NCI-H1436 treated with DMSO at 0.1 percent for 48 hours (cell line): ENCODE data around the gene CDK4.
"Not testable (repeated sequence)": the region's sequence is repeated elsewhere in the genome, so short reads cannot be mapped to it uniquely, and the experiment has no call there.

Source experiments
- DNase-seq: peaks from one replicate; lab custom pipeline; 2025; lab: John Stamatoyannopoulos, UW

Gene CDK4

DNA sequence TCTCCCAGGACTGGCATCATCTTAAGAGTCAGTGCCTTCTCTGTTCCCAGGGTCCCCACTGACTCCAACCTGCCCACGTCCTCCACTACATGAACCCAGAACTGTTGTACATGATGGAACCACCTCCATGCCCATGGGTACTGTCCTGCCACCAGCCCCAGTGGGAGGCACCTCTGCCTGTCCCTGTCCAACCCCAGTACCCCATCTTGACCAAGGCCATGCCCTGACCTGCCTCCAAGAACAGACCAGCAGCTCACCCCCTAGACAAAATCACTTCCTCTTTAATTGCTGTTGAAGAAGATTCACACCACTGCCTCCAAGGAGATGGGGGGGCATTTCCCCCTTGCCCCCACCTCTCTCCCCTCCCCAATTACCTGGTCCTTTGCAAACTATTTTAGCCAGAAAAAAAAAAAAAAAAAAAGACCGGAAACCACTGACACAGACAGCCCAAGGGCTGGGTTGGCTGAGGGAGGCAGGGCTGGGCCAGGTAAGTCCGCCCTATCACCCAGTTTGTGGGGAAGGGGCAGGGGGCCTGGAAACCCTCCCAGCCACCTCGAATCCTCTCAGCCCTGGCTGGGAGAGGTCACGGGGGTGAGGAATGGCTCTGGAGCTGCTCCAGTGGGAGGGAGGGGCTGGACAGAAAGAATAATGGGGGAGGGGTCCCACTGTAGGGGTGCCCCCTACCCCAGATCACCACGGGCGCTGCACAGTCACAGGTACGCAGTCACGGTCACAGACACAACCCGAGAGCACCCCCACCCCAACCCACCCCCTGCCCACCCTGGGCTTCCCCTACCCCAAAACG, 27.0 kb downstream of the CDK4 start:
- DNase-seq: no peak

DNA sequence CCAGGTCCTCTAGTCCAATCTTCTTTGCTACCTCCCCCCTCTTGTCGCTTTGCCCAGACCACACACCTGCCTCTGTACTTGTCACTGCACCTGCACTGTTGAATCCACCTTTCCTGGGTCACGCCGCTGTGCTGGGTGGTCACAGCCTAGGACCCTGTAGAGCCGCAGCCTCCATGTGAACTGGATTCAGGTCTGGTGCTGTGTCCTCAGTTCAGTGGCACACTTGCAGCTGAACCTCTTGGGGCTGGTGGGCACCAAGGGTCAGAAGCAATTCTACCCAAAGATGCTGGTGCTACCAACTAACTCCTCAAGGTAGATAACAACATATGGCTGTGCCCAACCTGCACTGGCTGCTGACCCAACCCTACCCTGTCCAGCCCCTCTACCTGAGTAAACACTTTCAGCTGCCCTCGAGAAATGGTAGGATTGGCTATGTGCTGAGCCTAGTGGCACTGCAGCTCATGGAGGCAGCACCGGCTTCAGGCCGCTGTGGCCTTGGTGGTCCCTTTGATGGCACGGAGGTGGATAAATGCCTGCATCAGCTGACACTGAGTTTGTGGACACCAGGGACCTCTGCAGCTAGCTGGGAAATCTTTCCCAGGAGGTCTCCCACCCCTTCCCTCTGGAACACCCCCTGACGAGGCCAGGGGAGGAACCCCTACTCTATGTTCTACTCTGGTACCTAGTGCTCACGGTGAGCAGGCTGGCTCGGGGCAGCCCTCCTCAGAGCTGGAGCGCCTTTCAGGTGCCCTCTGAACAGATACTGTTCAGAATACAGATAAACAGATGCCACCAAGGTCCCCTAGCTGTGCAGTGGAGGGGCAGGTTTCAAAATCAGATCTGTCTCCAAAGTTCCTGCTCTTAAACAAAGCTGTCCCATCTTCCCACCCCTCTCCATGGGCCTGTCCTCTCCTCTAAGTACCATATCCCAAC, 27.8 kb downstream of the CDK4 start:
- DNase-seq: no peak

GRCh38 chr12:57723630-57723962, 28.5 kb downstream of the CDK4 start:
- DNase-seq: no peak

GRCh38 chr12:57722716-57723629, 29.1 kb downstream of the CDK4 start:
- DNase-seq: no peak

- DNase-seq: not testable (repeated sequence)
Observed at GRCh38 chr12:57721846-57722608, 30.1 kb downstream of the CDK4 start.

- no peak for DNase-seq
Observed at GRCh38 chr12:57720606-57721595, 31.2 kb downstream of the CDK4 start.

DNA sequence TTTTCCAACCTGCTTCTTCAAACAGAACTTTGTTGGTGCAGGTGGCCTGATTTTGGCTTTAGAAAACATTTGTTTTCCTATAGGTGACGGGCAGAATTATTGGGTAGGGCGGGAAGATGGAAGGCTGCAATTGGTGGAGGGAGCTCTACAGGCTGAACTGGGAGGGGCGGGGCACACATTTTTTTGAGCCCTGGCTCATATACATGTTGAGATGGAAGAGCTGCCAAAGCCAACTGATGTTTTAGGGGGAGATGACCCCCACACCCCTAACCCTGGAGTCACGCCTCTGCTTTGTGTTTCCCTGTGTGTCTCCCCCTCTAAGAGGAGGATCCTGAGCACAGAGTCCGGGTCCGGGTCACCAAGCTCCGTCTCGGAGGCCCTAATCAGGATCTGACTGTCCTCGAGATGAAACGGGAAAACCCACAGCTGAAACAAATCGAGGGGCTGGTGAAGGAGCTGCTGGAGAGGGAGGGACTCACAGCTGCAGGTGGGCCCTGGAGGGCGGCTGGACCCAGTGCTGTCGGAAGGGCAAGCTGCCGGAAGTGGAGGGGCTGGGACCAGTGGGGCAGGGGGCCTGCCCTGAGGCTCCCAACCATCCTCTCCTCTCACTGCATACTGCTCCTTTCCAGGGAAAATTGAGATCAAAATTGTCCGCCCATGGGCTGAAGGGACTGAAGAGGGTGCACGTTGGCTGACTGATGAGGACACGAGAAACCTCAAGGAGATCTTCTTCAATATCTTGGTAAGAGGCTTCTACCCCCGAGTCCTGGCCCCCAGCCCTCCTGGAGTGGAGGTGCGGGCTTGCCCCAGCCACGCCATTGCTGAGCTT, 32.1 kb downstream of the CDK4 start:
- no peak for DNase-seq

GRCh38 chr12:57718641-57719528, 33.2 kb downstream of the CDK4 start:
- DNase-seq: no peak

GRCh38 chr12:57717846-57718640, 34.1 kb downstream of the CDK4 start:
- no peak for DNase-seq

DNA sequence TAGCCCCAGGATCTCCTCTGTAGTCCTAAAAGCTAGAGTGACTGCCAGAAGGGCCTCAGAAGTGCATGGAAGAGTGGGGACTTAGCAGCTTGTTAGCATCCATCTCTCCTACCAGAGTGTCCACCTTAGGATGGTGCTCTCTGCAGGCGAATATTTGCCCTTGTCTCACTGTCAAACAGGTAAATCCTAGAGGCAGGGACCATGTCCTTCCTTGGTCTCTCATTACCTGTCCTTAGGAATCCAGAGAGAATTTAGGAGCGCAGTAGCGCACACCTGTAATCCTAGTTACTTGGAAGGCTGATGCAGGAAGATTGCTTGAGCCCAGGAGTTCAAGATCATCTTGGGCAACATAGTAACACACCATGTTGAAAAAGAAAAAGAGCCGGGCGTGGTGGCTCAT, 35.0 kb downstream of the CDK4 start:
- DNase-seq: no peak

DNA sequence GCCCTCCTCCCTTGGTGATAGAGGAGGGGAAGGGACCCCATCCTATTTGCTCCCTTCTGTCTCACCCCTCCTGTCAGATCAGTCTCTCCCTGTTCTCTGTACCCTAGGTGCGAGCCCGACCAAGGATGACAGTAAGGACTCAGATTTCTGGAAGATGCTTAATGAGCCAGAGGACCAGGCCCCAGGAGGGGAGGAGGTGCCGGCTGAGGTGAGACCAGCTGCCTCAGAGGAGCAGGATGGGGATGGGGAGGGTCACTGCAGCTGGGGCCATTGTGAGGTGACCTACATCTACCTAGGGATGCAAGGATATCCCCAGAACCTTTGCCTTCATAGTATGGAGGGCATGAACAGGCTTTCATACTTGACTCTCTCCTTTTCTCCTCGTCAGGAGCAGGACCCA, 35.8 kb downstream of the CDK4 start:
- DNase-seq: no peak

GRCh38 chr12:57715786-57716185, 36.3 kb downstream of the CDK4 start:
- no peak for DNase-seq

GRCh38 chr12:57715036-57715748, 36.9 kb downstream of the CDK4 start:
- DNase-seq: not testable (repeated sequence)

DNA sequence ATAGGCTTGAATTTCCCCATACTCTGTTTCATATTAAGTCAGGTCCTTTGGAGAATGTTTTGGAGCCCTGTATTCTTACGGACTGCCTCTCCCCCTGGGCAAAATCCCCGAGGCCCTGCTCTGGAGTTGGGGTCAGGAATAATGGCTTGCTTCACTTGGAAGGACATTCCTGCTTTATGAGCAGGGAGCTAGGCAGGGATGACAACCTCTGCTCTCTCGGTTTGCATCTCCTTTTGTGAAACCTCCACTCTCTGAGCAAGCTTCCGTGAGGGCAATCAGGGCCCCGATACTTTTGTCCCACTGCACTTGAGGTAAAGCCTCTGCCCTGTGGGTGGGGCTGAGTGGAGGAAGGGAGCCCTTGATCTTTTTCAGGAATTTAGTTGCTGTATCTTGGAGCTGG, 38.9 kb downstream of the CDK4 start:
- DNase-seq: no peak

- DNase-seq: no peak
Observed at GRCh38 chr12:57712701-57713100, 39.4 kb downstream of the CDK4 start.

DNA sequence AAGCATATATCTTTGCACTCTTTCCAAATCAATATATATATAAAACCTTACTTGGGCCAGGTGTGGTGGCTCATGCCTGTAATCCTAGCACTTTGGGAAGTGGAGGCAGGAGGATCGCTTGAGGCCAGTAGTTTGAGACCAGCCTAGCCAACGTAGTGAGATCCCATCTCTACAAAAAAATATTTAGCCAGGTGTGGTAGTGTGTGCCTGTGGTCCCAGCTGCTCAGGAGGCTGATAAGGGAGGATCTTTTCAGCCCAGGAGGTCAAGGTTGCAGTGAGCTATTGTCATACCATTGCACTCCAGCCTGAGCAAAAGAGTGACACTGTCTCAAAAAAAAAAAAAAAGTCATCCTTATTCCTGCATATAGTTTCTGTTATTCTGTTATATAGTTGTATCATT, 43.8 kb downstream of the CDK4 start:
- DNase-seq: no peak

DNA sequence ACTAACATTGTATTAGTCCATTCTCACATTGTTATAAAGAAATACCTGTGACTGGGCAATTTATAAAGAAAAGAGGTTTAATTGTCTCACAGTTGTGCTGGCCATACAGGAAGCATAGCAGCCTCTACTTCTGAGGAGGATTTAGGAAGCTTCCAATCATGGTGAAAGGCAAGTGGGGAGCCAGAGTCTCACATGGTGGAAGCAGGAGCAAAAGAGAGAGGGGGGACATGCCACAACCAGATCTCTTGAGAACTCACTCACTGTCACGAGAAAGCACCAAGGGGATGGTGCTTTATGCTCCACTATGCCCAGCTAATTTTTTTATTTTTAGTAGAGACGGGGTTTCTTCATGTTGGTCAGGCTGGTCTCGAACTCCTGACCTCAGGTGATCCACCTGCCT, 44.9 kb downstream of the CDK4 start:
- no peak for DNase-seq
